Mesenchymal stem cell (in vitro differentiated cells and primary cell): ENCODE measurements around the gene KLF4. TPM values are rescaled to one million over a fixed set of nuclear protein-coding genes. Genes with fewer than 3 reads are reported as not detected.

Experiments used
- DNase-seq: peaks from one replicate; pipeline ENCODE4 v3.0.0-alpha.2; 2013
- H2AFZ ChIP-seq: one replicate; pipeline ENCODE4 v1.6.1; 2013; ENCODE audit warnings: low read depth, mild to moderate bottlenecking, control low read depth, inconsistent platforms, low read length, moderate library complexity
- H2AK5ac ChIP-seq: 2 replicates; pipeline ENCODE4 v1.6.1; 2013; ENCODE audit warnings: low read length, moderate library complexity, mild to moderate bottlenecking, inconsistent platforms; ENCODE audit not compliant: severe bottlenecking
- H2BK120ac ChIP-seq: one replicate; pipeline ENCODE4 v1.6.1; 2013; ENCODE audit warnings: low read depth, mild to moderate bottlenecking, inconsistent platforms, low read length, moderate library complexity
- H2BK12ac ChIP-seq, 2 experiments: one replicate each; pipeline ENCODE4 v1.6.1; 2013; ENCODE audit warnings: inconsistent platforms in 2 of 2, low read length in 2 of 2, mild to moderate bottlenecking in 2 of 2, moderate library complexity in 2 of 2, control low read depth in 1 of 2
- H2BK15ac ChIP-seq: one replicate; pipeline ENCODE4 v1.6.1; 2013; ENCODE audit warnings: mild to moderate bottlenecking, low read depth, inconsistent platforms; ENCODE audit not compliant: poor library complexity, severe bottlenecking
- H2BK5ac ChIP-seq: 2 replicates; pipeline ENCODE4 v1.6.1; 2013; ENCODE audit warnings: low read depth, mild to moderate bottlenecking, low read length, control low read depth, inconsistent platforms; ENCODE audit not compliant: poor library complexity, severe bottlenecking
- H3K14ac ChIP-seq, 2 experiments: one replicate each; pipeline ENCODE4 v1.6.1; 2013; ENCODE audit warnings: inconsistent platforms in 2 of 2, low read length in 2 of 2, control low read depth in 1 of 2, mild to moderate bottlenecking in 1 of 2, moderate library complexity in 1 of 2
- H3K18ac ChIP-seq, 2 experiments: one replicate each; pipeline ENCODE4 v1.6.1; 2013; ENCODE audit warnings: inconsistent platforms in 2 of 2, low read length in 2 of 2, control low read depth in 1 of 2, low read depth in 1 of 2, mild to moderate bottlenecking in 1 of 2
- H3K23ac ChIP-seq, 2 experiments: one replicate each; pipeline ENCODE4 v1.6.1; 2013; ENCODE audit warnings: inconsistent platforms in 2 of 2, low read length in 2 of 2, mild to moderate bottlenecking in 2 of 2, moderate library complexity in 2 of 2, control low read depth in 1 of 2
- H3K27ac ChIP-seq: 2 replicates; pipeline ENCODE4 v1.5.1; 2013; ENCODE audit warnings: mild to moderate bottlenecking, moderate library complexity, low read length, control low read depth, inconsistent platforms; ENCODE audit not compliant: poor library complexity, severe bottlenecking
- H3K27me3 ChIP-seq, 2 experiments: 2 replicates each; pipeline versions ENCODE4 v1.6.1 to v1.7.0; 2013; ENCODE audit warnings: low read length in 2 of 2, mild to moderate bottlenecking in 2 of 2, moderate library complexity in 2 of 2, control low read depth in 1 of 2, inconsistent platforms in 1 of 2; ENCODE audit not compliant: control insufficient read depth in 1 of 2, insufficient read depth in 1 of 2
- H3K36me3 ChIP-seq, 2 experiments: 2 replicates each; pipeline versions ENCODE4 v1.6.1 to v1.7.0; 2013; ENCODE audit warnings: low read length in 2 of 2, control low read depth in 1 of 2, inconsistent platforms in 1 of 2, low read depth in 1 of 2, mild to moderate bottlenecking in 1 of 2; ENCODE audit not compliant: insufficient read depth in 2 of 2, control insufficient read depth in 1 of 2
- H3K4ac ChIP-seq, 2 experiments: one replicate each; pipeline ENCODE4 v1.6.1; 2013; ENCODE audit warnings: inconsistent platforms in 2 of 2, low read length in 2 of 2, mild to moderate bottlenecking in 2 of 2, moderate library complexity in 2 of 2, control low read depth in 1 of 2, low read depth in 1 of 2
- H3K4me1 ChIP-seq: 2 replicates; pipeline ENCODE4 v1.6.1; 2013; ENCODE audit warnings: low read depth, low read length, control low read depth; ENCODE audit not compliant: control insufficient read depth, insufficient read depth
- H3K4me2 ChIP-seq: 2 replicates; pipeline ENCODE4 v1.6.1; 2013; ENCODE audit warnings: low read length, mild to moderate bottlenecking, inconsistent platforms; ENCODE audit not compliant: poor library complexity, severe bottlenecking
- H3K4me3 ChIP-seq, 2 experiments: 2 replicates each; pipeline versions ENCODE4 v1.5.1 to v1.7.0; 2013; ENCODE audit warnings: low read length in 2 of 2, mild to moderate bottlenecking in 2 of 2, control low read depth in 1 of 2, low read depth in 1 of 2; ENCODE audit not compliant: insufficient read depth in 1 of 2
- H3K79me1 ChIP-seq: replicated peaks from 2 replicates; pipeline ENCODE4 v1.6.1; 2013; ENCODE audit warnings: mild to moderate bottlenecking, control low read depth, low read length, inconsistent platforms; ENCODE audit not compliant: poor library complexity, severe bottlenecking
- H3K9ac ChIP-seq: 2 replicates; pipeline ENCODE4 v1.7.0; 2013; ENCODE audit warnings: mild to moderate bottlenecking, low read length, moderate library complexity
- H3K9me3 ChIP-seq: 2 replicates; pipeline ENCODE4 v1.7.0; 2013; ENCODE audit warnings: mild to moderate bottlenecking, low read length; ENCODE audit not compliant: control insufficient read depth
- H4K8ac ChIP-seq: one replicate; pipeline ENCODE4 v1.6.1; 2013; ENCODE audit warnings: inconsistent platforms, mild to moderate bottlenecking, low read length, moderate library complexity
- H4K91ac ChIP-seq: one replicate; pipeline ENCODE4 v1.6.1; 2013; ENCODE audit warnings: mild to moderate bottlenecking, low read length, inconsistent platforms
- WGBS: methylation state at CpG from one replicate; pipeline ENCODE4 v1.1.7; 2013; ENCODE audit warnings: mixed read lengths; 5-methylcytosine and 5-hydroxymethylcytosine counted together
- small RNA-seq: library from polyadenylated mRNA; stranded (forward); fragments of <200 nt; extraction: miRNeasy Mini kit (QIAGEN cat#:217004); gene quantifications from one replicate; pipeline ENCODE3, GENCODE V24; 2013; ENCODE audit warnings: low read depth

KLF4 gene

GRCh38 chr9:107437716-107438115 lies 51.9 kb downstream of the KLF4 start:
- H3K36me3 ChIP-seq = no peaks in the 10 kb centered on the region
- H4K8ac ChIP-seq = no peak overlapping the region
- no peak overlapping the region for H3K4ac ChIP-seq
- H3K4me3 ChIP-seq = no peak overlapping the region
- WGBS = 66% methylated on average over 6 of the region's 6 CpGs
- no peak overlapping the region for H3K9ac ChIP-seq
- no peaks in the 10 kb centered on the region for H3K4me1 ChIP-seq
- no peaks in the 10 kb centered on the region for H3K79me1 ChIP-seq
- no peak overlapping the region for H4K91ac ChIP-seq
- no peak overlapping the region for H2BK5ac ChIP-seq
- no peak overlapping the region for H3K18ac ChIP-seq
- DNase-seq = no peak
- H3K14ac ChIP-seq = no peak overlapping the region
- no peaks in the 10 kb centered on the region for H3K9me3 ChIP-seq
- H3K23ac ChIP-seq = no peak overlapping the region
- no peak overlapping the region for H2AFZ ChIP-seq
- H3K27ac ChIP-seq = no peak overlapping the region
- no peak overlapping the region for H2BK15ac ChIP-seq
- peak overlapping the region; percentile 19 for H2BK120ac ChIP-seq
- H2BK12ac ChIP-seq = no peak overlapping the region
- no peaks in the 10 kb centered on the region for H3K27me3 ChIP-seq
- no peak overlapping the region for H2AK5ac ChIP-seq
- H3K4me2 ChIP-seq = no peak overlapping the region

- no peaks in the 10 kb centered on the region for H3K36me3 ChIP-seq
Observed at GRCh38 chr9:107435415-107435814, 54.2 kb downstream of the KLF4 start.

More at GRCh38 chr9:107435415-107435814, 54.2 kb downstream of the KLF4 start:
- Histone ChIP-seq H2AK5ac (no peak overlapping the region), H2BK12ac (no peak overlapping the region), H3K23ac (no peak overlapping the region), H3K4me3 (no peak overlapping the region), H4K8ac (no peak overlapping the region), H3K4ac (no peak overlapping the region), H3K14ac (no peak overlapping the region), H3K27me3 (peaks cover 4 to 11% of the 10 kb centered on the region in 2 experiments), H4K91ac (no peak overlapping the region), H2BK15ac (no peak overlapping the region), H2BK120ac (no peak overlapping the region), H3K4me1 (no peaks in the 10 kb centered on the region), H3K9ac (no peak overlapping the region), H3K79me1 (no peaks in the 10 kb centered on the region), H3K9me3 (no peaks in the 10 kb centered on the region), H2AFZ (no peak overlapping the region), H2BK5ac (no peak overlapping the region), H3K4me2 (no peak overlapping the region), H3K27ac (no peak overlapping the region), H3K18ac (no peak overlapping the region)
- WGBS = no CpG with 5 or more reads among the region's 1 CpG
- no peak for DNase-seq

Small RNA genes within 50 kb of the gene (small RNA-seq; reads per million reads assigned to genes)
- gene HMGN2P32 (not detected), gene RNU6-492P (not detected)
